HG03097 (cell line): ENCODE measurements around the gene IQSEC1.

Source experiments
- ATAC-seq: cut with Tn5 transposase; IDR thresholded peaks from one replicate; pipeline ENCODE4 v1.9.1; 2021; ENCODE audit not compliant: unreplicated experiment, low FRiP score

Gene IQSEC1

DNA sequence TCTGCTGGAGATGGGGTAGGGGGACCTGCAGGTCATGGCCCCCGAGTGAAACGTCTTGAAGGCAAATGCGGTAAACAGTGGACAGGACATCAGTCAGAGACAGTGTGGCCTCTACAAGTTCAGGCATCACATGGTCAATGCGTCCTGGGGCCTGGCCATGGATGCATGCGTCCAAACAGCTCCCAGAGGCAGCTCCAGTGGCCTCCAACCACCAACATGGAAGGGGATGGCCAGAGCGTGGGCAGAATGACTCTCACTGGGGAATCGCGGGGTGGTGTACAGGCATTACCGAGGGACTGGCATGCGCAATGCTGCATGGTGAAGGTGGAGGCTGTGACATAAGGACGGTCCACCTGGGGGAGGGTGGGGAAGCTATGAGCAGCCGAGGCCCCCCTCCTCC lies 35.6 kb upstream of the IQSEC1 start:
- ATAC-seq, result no peak

DNA sequence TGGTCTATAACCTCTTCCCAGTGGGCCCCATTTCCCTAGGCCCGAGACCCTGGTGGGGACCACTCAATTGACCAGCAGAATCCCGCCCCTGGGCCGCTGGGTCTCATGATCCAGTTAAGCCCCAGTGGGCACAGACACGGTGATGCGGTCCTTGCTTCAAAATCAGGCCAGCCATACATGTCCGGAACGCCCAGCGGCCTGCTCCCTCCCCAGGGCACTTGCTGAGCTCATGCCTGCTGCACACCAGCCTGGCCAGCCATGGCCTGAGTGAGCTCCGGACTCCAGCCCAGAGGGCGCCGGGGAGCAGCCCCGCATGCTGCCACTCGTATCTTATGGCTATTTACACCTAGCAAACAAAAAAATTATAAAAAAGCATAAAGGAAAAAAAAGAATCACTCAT lies 34.4 kb upstream of the IQSEC1 start:
- no peak for ATAC-seq

DNA sequence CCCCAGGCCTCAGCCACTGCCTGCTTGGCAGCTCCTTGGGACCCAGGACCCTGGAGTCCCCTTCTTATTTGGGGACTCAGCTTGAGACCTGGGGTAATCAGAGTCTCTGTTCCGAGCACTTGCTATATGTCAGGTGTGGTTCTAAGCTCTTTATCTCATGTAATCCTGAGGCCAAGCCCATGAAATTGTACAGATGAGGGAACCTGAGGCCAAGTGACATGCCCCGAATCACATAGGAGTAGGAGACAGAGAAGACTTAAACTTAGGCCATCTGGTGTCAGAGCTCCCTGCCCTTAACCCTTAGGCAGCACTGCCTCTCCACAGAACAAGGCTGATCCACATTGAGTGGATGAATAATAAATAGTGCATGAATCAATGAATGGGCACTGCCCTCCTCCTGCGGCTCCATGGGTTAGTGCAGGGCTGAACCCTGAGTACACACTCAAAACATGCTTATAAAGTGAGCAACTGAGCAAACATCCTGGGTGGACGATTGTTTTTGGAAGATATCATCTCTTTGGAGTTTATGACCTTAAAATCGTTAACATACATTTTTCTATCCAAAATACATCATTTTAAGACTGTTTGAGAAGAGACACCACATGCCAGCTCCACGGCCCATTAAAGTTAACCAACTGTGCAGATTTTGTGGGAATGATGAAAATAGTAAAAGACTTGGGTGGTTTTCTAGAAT lies 33.2 kb upstream of the IQSEC1 start:
- no peak for ATAC-seq

DNA sequence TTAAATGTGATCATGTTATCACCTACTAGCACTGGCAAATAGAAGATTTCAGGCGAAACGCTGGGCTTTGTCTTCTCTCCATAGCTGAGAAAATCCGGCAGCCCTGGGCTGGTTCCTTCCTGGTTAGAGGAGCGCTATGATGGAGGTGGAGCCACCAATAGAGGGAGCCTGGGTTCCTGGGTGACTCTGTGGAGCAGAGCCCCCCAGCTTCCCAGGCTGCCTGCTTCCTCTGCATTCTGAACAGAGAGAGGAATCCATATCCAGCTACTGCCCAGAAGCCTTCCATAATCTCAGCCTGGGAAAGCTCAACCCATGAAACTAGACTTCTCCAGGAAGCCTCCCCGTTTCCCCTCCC lies 32.6 kb upstream of the IQSEC1 start:
- no peak for ATAC-seq

DNA sequence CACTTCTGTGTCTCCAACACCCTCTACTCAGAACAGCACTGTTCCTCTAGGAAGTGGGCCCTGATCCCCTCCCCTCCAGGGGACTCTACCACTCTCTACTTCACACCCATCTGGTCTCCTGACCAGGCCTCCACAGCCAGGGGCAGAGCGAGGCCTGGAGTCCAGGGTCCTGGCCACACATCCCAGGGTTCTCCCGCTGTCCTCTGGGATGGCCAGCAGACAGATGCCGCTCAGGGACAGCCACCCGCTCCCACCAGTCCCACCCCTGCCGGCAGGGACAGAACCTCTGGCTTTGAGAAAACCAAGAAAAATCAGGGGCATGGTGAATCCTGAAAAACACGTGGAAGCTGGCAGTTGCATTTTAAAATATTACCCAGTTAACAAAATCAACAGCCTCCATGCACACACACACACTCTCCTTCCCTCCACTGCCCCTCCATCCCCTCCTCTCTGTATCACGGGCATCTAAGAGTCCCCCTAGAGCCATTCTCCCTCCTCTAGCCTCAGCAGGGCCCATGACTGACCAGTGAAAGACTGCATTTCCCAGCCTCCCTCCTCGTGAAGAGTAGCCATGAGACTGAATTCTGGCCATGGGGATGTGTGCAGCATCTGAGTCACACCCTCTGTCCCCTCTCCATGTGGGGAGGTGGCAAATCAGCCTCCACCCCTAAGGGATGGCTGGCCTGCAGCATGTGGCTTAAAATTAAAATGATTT lies 32.1 kb upstream of the IQSEC1 start:
- ATAC-seq, result no peak

DNA sequence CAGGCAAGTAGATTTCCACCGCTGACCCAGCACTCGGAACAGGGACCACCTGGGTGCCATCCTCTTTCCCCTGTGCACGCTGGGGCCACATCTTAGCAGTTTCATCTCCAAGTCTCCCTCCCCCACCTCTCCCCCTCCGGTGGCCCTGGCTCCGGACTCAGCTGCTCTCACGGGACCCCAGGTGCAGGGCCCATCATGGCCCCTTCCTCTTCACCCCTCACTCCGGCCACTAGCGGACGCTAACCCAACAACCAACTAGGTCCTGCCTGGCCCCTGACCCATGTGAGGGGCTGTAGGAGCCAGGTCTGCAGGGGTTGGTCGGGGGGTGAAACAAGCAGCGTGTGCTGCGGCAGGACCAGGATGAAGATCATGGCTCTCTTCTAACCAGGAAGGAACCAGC lies 31.3 kb upstream of the IQSEC1 start:
- no peak for ATAC-seq

DNA sequence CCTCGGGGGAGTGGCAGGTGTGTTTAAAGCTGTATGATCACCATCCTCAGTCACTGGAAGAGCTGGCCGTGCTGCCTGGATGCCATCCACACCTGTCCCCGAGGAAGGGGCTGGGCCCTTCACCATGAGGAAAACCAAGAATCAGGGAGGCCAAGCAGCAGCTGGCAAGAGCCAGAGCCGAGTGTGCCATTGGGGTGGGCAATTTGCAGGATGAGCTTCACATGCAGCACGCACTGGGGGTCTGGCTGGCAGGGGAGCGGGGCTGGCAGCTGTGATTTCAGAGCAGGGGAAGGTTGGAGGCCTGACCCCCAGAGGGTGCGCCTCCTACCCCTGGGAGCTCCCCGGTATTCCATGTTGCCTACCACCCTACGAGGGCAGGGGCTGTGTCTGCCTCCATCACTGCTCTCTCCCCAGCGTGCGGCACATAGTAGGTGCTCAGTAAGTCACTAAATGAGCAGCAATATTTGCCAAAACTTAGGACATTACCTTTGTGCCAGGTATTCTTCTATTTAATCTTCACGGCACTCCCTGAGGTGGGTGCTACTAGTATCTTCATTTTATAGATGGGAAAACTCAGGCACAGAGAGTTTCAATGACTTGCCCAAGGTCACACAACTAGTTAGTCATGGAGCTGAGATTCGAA lies 30.3 kb upstream of the IQSEC1 start:
- no peak for ATAC-seq

DNA sequence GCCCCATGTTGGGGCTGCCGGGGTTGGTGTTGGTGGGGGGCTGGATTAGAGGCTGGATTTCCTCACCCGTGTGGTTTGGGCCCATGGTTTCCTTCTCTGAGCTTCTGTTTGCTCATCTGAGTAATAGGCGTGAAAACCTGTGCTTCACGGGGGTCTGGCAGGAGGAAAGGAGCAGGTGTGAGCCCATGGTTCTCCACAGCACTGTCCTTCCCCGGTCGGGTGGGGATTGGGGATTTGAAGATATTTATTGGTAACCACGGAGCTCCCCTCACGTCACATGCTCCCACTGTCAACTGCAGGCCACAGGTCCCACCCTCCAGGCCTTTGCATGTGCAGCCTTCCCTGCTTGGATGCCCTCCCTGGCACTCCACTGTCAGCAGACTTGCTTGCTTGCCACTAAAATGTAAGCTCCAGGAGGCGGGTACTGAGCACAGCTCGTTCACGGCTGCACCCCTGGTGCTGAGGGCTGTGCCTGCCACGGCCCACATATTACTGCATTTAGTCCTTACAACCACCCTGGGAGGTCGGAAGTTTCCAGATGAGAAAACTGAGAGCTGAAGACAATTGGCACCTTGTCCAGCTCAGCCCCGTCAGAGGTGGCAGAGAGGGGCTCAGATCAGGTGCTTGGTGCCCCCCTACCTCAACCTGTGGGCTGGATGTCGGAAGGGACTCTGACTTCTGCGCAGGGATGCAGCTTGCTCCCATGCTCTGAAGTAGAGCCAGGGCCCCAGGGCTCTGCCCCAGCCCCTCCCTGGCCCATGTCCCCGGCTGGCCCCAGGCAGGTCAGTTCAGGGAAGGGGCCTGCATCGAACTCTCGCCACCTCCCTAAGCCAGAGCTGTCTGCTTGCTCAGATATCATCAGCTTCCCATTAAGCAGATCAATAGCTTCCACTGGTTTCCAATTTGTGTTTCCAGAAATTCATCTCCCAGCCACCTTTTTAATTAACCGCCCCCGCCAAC lies 29.4 kb upstream of the IQSEC1 start:
- ATAC-seq, result no peak

DNA sequence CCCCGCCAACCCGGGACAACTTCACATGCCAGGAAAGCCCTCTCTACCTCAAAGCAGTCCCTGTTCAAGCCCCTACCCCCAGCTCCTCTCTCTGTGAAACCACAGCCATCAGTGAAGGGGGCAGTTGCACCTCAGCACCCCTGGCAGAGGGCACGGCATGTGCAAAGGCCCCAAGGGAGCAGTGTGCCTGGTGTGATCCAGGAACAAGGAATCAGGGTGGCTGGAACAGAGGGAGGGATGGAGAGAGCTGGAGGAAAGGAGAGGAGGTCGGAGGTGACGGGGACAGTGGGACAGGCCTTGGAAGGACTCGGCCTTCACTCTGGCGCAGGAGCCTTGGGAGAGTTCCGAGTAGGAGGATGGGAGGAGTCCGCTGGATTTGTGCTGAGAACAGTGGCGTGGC lies 26.5 kb upstream of the IQSEC1 start:
- no peak for ATAC-seq

DNA sequence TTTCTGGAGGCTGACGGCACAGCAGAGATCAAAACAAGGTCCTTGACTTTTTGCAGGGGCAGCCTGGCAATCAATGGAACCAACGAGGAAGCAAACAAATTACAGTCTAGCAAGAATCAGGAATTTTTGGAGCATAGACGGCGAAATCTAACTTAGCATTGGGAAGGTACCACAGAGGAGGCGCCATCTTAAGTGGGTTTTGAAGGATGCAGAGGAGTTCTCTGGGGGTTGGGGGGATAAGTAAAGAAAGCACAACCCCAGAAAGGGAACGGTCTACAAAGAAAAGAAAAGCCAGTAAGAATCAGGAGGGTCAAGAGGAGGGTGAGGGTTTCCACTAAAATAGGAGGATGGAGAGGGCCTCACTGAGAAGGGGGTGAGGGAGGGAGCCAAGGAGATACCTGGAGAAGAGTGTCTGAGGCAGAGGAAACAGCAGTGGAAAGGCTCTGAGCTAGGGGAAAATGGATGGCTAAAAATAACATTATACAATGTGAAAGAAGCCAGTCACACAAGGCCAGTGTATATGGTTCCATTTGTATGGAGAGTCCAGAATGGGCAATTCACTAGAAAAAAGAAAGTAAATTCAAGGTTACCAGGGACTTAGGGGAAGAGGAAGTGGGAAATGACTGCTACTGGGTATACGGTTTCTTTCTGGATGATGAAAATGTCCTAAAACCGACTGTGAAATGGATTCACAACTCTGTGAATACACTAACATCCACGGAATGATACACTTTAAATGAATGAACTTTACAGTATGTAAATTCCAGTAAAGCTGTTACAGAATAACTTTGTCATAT lies 25.2 kb upstream of the IQSEC1 start:
- no peak for ATAC-seq

DNA sequence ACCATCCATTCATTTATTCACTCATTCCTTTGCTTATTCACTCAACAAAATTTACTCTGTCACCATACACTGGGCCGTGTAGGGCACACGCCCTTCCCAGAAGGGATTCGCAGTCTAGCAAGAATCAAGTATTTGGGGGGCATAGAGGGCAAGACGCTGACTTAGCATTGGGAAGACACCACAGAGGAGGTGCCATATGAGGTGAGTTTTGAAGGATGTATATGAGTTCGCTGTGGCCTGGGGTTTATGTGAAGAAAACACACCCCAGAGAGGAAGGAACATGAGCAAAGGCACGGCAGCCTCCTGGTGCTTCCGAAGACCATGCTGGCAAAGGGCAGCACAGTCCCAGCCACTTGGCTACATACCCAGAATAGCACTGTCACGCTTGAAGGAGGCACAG lies 23.1 kb upstream of the IQSEC1 start:
- ATAC-seq, result no peak

DNA sequence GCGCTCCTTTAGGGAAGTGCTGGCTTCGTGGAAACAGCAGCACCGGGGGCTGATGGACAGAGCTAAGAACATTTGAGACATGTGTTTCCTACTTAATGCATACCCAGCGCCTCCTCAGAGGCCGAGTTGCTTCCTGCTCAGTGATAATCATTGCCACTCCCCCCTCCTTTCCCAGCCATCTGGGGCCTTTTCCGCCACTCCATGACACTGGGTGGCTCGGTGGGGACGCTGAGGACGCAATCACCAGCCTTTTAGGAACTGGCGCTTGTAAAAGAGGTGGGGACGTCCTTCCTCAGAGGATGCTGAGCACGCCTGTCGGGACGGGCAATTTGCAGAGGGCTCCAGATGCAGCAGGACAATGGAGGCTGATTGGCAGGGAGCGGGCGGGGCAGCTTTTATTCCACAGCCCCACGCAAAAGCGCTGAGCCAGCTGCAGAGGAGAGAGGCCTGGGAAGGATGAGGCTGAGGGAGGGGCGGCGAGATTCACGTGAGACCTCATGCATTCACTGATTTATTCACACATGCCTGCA lies 22.2 kb upstream of the IQSEC1 start:
- ATAC-seq, result no peak

DNA sequence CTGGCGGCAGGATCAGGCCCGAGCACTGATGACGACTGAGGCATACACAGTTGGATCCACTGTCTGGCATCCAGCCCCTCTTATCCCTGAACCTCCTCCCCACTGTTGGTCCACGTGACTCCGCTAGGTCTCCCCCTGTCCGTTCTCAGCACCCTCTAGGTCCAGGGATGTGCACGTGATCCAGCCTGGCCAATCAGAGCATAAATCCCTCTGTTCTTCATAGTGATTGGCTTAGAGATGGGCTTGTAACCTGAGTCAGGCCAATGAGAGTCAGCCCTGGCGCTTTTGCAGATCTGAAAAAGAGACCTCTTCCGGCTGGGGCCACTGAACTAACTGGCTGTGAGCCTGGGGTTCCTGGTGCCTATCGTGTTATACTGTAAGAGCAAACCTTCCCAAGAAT lies 20.5 kb upstream of the IQSEC1 start:
- ATAC-seq, result no peak

DNA sequence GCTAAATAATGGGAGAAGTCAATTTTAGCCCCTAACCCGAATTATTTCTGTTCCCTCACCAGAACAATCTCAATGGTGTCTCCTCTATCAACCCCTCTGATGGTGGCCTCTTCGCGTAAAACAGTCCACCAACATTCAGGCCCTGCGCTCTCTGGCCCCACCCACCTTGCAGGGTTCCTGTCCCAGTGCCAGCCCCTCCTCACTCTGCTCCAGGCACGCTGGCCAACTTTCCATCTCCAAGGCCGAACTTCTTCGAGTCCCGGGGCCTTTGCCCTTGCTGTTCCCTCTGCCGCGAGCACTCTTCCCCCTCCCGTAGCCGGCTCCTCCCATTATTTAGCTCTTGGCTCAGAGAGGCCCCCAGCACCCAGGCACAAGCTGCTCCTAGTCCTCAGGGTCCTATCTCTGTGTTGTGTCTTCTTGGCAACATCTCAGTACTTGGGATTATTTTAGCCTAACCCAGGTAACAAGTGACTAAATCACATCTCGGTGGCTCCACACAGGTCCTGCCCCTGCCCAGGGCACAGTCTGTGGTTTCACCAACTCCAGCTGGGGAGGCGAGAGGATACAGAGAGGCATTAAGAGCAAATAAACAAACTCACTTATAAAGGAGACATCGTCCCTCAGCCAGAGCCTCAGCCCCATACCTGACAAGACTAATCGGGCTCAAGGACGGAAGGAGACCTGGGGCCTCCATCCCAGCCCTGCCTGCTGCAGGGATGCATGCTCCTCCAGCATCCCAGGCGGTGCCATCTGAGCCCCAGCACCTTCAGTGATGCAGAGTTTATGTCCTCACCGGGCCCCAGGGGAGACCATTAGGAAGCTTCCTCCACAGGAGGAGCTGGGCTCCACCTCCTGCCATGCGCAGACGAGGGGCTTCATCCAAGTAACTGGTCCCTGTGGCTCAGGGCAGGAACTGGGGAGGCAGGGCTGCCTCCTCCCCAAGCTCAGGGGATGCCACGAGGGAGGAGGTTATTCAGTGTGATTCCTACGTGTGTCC lies 19.7 kb upstream of the IQSEC1 start:
- ATAC-seq, result no peak

DNA sequence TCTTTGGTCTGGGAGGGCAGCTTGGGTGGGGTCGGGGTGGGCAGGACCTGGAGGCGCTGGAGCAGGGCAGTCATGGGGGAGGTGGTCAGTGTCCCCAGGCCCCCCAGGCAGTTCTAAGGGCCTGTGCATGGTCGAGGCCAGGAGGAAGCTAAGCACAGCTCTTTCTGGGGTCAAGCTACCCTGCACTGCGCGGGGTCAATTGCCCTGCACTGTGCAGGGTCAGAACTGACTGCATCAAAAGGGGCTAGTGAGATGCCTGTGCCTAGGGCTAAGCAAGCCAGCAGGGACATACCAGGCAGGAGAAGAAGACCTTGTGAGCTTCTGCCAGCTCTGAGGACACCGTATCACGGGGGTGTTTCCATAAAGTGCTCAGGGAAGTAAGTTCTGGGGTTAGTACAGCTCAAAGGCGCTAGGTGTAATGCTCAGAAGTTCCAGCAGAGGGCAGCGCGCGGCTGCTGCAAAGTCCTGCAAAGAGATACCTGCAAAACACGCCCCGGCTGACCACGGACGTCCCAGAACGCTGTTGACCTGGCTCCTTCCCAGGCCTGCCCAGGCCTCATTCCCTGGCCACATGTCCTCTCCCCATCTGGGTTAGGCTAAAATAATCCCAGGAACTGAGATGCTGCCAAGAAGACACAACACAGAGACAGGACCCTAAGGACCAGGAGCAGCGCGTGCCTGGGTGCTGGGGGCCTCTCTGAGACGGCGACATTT lies 18.8 kb upstream of the IQSEC1 start:
- no peak for ATAC-seq

DNA sequence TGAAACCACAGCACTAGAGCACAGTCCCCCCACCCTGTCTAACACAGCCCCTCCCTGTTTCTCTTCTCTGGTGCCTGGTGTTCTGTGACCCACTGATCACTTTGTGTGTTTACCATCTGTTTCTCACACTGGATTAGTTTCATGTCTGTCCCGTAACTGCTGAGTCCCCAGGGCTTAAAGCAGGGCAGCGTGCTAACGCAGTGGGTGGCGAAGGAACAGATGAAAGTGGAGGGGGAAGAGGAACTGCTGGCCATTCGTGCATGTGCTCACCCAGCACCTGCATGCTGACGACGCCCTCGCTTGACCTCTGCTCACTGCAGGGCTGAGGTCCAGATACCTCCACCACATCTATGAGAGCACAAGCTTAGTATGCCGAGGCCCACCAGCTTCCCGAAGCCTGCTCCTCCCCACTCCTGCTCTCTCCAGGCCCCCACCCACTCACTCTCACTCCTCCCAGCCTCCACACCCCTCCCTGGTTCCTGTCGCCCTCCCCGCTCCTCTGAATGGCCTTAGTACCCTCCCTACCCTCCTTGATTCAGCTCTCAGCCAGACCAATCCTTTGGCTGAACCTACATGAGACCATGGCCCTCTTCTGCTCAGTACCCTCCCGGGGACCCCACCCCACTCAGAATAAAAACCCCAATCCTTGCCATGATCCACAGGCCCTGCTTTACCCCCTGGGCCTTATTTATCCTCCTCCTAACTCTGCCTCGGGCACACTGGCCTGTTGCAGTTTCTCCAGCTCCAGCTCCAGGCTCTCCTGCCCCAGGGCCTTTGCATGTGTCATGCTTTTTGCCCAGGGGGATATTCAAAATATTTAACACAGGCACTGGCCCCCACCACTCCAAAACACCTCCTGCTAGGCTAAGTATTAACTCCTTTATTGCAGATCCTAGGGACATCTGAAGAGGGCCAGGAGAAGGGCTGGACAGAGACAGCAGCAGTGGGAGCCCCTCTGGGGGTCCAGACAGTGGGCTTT lies 15.1 kb upstream of the IQSEC1 start:
- ATAC-seq, result peak; percentile 50
